CD4-positive, alpha-beta T cell treated with Interleukin-4 for 1 hour (primary cell): ENCODE data around the gene EP400.
A peak's percentile ranks its signal among the peaks of the same experiment; 100 is the strongest.
"Not testable (repeated sequence)": the region's sequence is repeated elsewhere in the genome, so short reads cannot be mapped to it uniquely, and the experiment has no call there.

Source experiments
- DNase-seq, 2 donors: peaks; one replicate each; pipeline ENCODE4 v3.0.0-alpha.2; 2020 to 2022

EP400 gene

DNA sequence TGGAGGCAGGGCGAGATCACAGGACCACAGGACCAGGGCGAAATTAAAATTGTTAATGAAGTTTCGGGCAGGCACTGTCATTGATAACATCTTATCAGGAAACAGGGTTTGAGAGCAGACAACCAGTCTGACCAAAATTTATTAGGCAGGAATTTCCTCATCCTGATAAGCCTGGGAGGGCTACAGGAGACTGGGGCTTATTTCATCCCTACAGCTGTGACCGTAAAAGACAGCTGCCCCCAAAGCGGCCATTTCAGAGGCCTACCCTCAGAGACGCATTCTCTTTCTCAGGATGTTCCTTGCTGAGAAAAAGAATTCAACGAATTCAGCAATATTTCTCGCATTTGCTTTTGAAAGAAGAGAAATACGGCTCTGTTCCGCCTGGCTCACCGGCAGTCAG is 97.9 kb downstream of the EP400 start:
- DNase-seq: not testable (repeated sequence)

GRCh38 chr12:132049442-132049841 is 99.7 kb downstream of the EP400 start:
- no peak for DNase-seq

GRCh38 chr12:132049876-132050275 is 100.1 kb downstream of the EP400 start:
- DNase-seq: no peak

DNA sequence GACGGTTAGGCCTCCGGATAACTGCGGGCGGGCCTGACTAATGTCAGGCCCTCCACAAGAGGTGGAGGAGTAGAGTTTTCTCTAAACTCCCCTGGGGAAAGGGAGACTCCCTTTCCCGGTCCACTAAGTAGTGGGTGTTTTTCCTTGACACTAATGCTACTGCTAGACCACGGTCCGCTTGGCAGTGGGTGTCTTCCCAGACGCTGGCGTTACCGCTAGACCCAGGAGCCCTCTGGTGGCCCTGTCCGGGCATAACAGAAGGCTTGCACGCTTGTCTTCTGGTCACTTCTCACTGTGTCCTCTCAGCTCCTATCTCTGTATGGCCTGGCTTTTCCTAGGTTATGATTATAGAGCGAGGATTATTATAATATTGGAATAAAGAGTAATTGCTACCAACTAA is 102.0 kb downstream of the EP400 start:
- DNase-seq: not testable (repeated sequence)

- DNase-seq: no peak
Observed at GRCh38 chr12:132052196-132052932, 102.6 kb downstream of the EP400 start.

DNA sequence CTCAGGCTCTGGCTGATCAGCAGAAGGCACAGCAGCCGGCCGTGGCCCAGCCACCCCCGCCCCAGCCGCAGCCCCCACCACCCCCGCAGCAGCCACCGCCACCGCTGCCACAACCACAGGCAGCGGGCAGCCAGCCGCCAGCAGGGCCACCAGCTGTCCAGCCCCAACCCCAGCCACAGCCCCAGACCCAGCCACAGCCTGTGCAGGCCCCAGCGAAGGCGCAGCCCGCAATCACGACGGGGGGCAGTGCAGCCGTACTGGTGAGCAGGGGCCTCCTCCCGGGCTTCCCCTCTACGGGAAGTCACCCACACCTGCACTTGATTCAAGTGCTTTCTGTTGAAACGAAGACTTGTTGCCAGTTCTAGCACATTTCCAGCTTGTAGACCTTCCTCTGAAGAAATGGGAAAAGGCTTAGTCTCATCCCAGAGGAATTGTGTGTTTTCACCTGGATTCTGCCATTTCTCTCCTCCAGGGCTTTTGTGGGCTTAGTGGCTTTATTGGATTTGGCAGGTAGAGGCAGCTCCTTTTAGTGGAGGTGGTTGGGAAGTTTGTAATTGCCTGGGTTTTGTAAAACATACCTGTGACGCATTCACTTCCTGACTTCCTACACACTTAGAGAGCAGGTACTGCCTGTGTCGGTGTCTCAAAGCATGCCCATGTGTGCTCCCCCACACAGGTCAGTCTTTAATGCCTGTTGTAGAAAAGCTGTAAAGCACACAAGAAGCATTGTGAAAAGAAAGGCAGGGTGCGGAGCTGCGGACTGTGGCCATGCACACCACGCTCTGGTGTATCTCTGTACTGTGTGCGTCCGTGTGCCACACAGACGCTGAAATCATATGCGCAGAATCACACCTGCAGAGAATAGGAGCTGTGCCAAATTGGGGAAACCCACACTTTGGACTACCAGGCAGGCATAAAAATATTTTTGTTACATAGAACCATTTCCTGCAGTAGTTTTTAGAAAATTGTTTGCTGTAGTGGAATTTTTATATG is 103.9 kb downstream of the EP400 start:
- DNase-seq: no peak

- DNase-seq: no peak
Observed at GRCh38 chr12:132054983-132055382, 105.2 kb downstream of the EP400 start.

GRCh38 chr12:132055535-132056096 is 105.9 kb downstream of the EP400 start:
- no peak for DNase-seq

- DNase-seq: no peak
Observed at GRCh38 chr12:132056320-132056719, 106.6 kb downstream of the EP400 start.

DNA sequence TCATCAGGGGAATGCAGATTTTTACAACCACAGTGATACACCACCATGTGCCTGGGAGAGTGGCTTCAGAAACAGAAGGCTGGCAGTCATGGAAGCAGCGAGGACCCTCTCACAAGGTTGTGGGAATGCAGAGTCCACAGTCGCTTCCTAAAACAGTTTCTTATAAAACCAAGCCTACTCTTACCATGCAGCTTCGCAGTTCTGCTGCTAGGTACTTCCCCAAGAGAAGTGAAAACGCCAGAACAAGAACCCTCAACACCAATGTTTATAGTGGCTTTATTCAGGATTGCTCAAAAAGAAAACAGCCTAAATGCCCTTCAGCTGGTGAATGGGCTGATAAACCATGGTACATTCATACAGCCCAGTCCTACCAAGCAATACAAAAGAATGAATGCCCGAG is 107.2 kb downstream of the EP400 start:
- DNase-seq: no peak

DNA sequence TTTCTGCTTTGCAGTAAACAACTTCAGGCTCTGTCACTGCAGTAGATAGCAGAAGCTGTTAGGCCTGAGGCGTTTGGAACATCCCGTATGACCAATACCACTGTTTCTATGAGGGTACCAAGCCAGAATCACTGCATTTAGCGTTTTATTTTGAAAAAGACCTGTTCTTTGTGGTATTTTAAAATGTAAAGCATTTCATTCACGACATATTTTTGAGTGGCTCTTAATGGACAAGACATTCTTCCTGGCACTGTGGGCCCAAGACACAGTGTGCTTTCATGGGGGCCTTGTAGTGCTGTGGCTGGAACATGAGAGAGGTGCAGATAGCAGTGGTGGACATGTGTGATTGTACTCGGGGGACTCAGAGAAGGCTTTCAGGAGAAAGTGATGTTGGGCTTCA is 107.9 kb downstream of the EP400 start:
- DNase-seq: no peak

GRCh38 chr12:132061197-132061596 is 111.5 kb downstream of the EP400 start:
- DNase-seq: no peak

- DNase-seq: no peak
Observed at GRCh38 chr12:132061641-132062430, 112.1 kb downstream of the EP400 start.

GRCh38 chr12:132062481-132062880 is 112.7 kb downstream of the EP400 start:
- no peak for DNase-seq

DNA sequence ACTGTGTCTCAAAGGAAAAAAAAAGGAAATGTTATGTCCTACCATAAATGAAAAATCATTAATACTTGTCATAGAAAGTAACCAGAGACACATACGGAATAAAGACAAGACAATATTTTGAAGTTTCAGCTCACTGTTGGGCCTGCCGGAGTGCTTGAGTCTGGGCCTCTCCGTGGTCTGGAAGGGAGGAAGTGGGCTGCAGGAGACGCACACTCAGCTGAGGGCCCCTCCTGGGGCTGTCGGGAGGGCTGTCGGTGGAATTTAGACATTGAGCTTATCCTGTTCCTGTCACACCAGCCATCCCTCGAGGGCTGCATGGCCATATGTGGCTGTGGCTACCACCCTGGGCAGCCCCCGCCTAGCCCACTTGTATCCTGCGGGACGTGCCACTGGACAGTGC is 113.7 kb downstream of the EP400 start:
- DNase-seq: no peak

GRCh38 chr12:132064631-132065030 is 114.9 kb downstream of the EP400 start:
- no peak for DNase-seq

DNA sequence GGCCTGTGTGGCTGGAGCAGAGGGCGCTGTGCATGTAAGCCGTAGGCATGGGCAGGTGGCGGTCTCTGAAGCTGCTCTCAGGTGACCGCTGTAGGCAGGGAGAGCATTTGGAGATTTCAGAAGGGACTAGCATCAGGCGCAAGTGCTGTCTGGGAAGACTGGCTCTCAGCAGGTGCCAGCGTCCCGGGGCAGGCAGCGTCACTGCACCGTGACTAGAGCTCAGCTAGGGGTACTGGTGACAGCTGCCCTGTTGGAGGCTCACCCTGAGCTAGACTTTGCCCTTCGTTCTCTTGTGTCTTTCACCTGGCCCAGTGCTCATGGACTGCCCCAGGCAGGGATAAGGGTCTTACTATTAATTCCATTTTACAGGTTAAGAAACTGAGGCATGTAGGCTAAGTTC is 115.5 kb downstream of the EP400 start:
- DNase-seq: no peak

GRCh38 chr12:132065609-132066344 is 116.0 kb downstream of the EP400 start:
- DNase-seq: no peak

DNA sequence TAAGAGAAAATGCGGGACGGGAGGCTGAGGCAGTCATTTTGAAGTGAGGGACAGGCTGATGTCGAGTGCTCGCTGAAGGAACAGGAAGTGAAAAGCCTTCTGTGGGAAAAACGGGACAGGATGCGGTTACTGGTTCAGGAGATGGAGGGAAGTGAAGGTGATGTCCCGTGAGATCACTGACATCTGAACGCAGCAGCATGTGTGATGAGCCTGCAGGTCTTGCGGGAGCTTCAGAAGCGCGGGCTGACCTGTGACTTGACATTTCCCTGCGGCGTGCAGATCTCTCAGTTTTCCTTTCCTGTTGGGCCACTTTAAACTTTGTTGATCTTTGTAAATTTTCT is 116.6 kb downstream of the EP400 start:
- peak; percentile 45 to 46 for DNase-seq

- DNase-seq: no peak
Observed at GRCh38 chr12:132066749-132067148, 117.0 kb downstream of the EP400 start.

DNA sequence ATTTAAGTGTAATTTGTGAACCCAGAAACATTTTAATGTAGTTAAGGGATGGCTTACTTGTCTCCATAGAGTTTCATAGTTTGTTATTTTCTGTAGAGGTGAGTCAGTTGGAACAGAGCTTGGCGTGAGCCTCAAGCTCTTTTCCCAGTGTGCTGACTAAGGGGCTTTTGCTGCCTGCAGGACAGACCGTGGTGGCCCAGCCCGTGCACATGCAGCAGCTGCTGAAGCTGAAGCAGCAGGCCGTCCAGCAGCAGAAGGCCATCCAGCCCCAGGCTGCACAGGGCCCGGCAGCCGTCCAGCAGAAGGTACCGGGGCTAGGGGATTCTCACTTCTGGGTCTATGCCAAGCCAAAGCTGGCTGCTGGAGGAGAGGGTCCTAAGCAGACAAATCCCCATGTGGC is 117.4 kb downstream of the EP400 start:
- no peak for DNase-seq

DNA sequence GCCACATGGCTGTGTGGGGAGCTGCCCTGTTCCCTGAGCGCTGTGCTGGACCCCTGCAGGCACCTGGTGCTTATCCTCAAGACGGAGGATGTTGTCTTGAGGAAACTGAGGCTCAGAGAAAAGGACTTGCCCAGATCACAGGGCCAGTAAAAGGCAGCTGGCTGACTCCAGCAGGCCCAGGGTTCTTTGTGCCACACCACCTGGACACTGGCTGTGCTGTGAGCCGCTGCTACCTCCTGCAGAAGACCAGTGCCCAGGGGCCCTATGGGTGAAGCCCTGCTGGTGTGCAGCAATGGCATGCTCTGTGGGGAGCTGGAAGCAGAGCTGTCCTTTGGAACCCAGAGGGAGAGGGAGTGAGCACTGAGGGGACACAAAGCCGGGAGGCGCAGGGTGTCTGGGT is 118.5 kb downstream of the EP400 start:
- no peak for DNase-seq
